Left colon (tissue), 2 donors: Measurements from ENCODE around the gene SPDYE18. TPM values are rescaled to one million over a fixed set of nuclear protein-coding genes. Genes with fewer than 3 reads are reported as not detected.
"Not testable (repeated sequence)": the region's sequence is repeated elsewhere in the genome, so short reads cannot be mapped to it uniquely, and the experiment has no call there.

ENCODE experiments used
- ATAC-seq: fragments of 200-7000 bp; cut with Tn5 transposase; one replicate; pipeline ENCODE4 v1.9.1; 2020; ENCODE audit warnings: mild to moderate bottlenecking, moderate library complexity
- DNase-seq, 2 donors: peaks; one replicate each; pipeline ENCODE4 v3.0.0-alpha.2; 2020
- intact Hi-C, 2 donors: fragments of 100-400 bp; cut with DNase I in 1 of 2; cut with micrococcal nuclease in 1 of 2; formaldehyde crosslinking; loops; one replicate each; pipeline versions ENCODE4 v1.11.2 to v1.14.0; 2022; cut with DNase I, micrococcal nuclease
- long read RNA-seq: library from polyadenylated mRNA; unstranded; transcript quantifications from one replicate; pipeline ENCODE4 v2.0.0, GENCODE V29; 2021
- total RNA-seq, 2 donors: library from RNA; stranded (reverse); fragmentation: NEBNext Ultra II Directional; extraction: Animal tissue kit (Norgen Biotek cat#: 25700); gene quantifications; one replicate each; pipeline ENCODE4 v1.2.1, GENCODE V29; 2021
- donor health status: DM: no; HTN: no; CAD: no.
- donor health status: DM: yes; HTN: yes; CAD: no.

The SPDYE18 gene
- under 1 TPM; 0.42 to 0.46 TPM for total RNA-seq
- long read RNA-seq, partial matches to known transcripts: 0 of 18 reads
- long read RNA-seq, other reads (novel, unspliced or antisense): 18 of 18 reads

DNA sequence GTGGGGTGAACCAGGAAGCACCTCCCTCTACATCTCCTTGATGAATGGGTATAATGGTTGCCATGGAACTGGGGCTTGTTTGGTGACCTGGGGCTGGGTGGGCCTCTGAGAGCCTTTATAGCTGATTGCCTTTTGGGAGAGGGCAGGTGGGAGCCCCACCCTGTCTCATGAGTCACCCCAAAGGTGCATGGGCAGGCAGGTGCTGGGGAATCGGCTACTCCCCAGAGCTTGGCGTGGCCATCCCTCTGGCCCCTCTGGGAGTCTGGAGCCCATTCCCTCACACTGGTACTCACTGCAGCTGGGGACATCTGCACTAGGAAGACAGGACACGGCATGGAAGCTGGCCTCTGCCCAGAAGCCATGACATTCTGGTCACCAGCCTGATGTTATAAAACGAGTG is at the start of gene SPDYE18:
SPDYE18 (minus strand) TSS at position 2 of the 400 bp plus-strand sequence. CDS start 2,046 bp downstream, outside the sequence.
- ATAC-seq: peak; percentile 27

GRCh38 chr7:77108362-77108761 is 46.0 kb upstream of the SPDYE18 start:
- ATAC-seq, DNase-seq, intact Hi-C loops: not testable (repeated sequence)

More for the DNA sequence above, at the start of gene SPDYE18:
- intact Hi-C loops, DNase-seq: not testable (repeated sequence)

DNA sequence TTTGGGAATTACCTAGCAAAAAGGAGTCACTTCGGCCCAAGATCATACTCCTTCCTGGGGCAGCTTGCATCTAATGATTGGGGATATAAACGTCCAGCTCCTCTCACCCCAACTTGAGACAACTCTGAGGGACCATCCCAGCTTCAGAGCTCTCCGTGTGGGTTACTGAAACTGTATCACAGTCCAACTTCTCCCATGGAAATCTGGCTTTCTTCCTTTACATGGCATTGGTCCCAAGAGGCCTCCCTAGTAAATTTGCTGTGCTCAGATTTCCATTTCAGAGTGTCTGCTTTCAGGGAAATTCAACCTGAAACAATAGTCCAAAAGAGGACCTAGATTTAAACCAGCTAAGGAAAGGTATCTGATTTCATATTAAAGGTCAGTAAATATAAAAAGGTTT is 45.3 kb upstream of the SPDYE18 start:
- DNase-seq, ATAC-seq, intact Hi-C loops: not testable (repeated sequence)

DNA sequence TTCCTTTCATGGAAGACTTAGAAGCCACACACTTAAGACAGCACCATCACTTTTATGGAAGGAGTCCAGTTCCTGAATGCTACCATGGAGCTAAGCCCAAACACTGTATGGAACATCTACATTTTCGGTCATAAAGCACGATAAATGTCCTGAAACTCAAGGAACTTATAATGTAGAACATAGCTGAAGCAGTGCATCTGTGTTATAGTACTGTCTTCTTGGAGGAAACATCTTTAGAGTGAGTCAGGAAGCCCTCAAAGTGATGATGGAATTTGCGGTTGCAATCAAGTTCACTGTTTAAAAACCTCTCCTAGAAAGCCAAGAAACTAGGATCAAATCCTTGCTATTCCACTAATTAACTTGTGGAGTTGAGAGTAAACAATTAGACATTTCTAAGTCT is 43.5 kb upstream of the SPDYE18 start:
- ATAC-seq, DNase-seq, intact Hi-C loops: not testable (repeated sequence)

DNA sequence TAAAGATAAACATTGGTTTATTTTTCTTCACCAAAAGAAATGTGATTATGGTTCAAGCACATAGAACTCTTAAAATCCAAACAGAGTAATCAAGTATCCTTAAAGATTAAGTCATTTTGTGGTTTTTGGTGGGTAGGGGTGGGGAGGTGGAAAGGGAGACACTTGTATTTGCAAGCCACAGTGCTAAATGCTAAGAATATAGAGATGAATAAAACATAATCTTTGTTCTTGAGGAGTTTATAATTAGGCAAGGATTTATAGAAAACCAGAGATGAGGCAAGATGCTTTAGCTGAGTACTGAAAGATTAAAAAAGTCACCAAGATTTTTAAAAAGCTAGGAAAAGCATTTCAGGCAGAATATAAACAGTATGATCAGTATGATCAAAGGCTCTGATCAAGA is 40.3 kb upstream of the SPDYE18 start:
- DNase-seq, ATAC-seq, intact Hi-C loops: not testable (repeated sequence)

DNA sequence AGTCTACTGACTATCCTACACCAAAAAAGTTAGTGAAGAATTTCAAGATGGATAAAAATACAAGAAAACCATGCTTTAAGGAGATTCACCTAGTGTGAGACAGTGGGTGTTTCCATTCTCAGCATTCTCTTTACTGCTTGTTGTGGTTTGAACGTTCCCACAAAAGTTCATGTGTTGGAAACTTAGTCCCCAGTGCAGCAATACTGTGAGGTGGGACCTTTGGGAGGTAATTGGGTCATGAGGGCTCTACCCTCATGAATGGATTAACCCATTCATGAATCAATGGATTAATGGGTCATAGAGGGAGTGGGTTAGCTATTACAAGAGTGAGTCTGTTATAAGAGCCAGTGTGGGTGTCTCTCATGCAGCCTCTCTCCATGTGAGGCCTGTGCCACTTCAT is 38.8 kb upstream of the SPDYE18 start:
- DNase-seq, ATAC-seq, intact Hi-C loops: not testable (repeated sequence)

DNA sequence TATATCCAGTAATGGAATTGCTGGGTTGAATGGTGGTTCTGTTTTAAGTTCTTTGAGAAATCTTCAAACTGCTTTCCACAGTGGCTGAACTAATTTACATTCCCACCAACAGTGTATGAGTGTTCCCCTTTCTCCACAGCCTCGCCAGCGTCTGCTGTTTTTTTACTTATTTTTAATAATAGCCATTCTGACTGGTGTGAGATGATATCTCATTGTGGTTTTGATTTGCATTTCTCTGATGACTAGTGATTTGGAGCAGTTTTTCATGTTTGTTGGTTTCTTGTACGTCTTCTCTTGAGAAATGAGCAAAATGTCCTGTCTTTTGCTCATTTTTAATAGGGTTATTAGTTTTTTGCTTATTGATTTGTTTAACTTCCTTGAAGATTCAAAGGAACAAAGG is 38.1 kb upstream of the SPDYE18 start:
- DNase-seq, intact Hi-C loops, ATAC-seq: not testable (repeated sequence)

DNA sequence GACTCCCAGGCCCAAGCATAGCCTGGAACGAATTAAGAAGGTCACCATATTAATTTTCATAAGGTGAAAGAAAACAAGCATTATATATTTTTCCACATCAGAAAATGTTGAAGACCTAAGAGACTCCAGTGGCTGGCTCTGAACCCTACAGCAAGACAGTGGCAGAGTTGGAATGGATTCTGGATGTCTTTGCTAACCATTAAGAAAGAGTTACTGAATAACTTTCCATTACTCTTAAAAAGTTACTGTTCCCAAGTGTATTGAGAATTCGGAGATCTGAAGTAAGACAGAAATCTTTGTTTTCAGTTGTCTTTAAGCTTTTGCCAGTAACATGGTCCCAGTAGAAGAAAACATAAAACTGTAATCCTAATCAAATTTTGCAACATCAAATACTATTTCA is 29.9 kb upstream of the SPDYE18 start:
- DNase-seq, ATAC-seq, intact Hi-C loops: not testable (repeated sequence)

DNA sequence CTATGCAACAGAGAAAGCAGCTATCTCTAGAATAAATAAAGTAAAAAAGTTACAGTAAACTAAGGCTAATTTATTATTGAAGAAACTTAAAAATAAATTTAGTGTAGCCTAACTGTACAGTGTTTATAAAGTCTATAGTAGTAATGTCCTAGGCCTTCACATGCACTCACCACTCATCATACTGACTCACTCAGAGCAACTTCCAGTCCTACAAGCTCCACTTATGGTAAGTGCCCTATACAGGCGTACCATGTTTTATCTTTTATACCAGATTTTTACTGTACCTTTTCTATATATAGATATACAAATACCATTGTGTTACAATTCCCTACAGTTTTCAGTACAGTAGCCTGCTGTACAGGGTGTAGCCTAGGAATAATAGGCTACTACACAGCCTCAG is 19.8 kb upstream of the SPDYE18 start:
- ATAC-seq, DNase-seq, intact Hi-C loops: not testable (repeated sequence)

GRCh38 chr7:77080236-77080635 is 17.9 kb upstream of the SPDYE18 start:
- intact Hi-C loops, DNase-seq: not testable (repeated sequence)
- peak; percentile 68 for ATAC-seq

- DNase-seq, intact Hi-C loops: not testable (repeated sequence)
- ATAC-seq: peak; percentile 54
Measured at GRCh38 chr7:77079624-77080023, 17.3 kb upstream of the SPDYE18 start.

GRCh38 chr7:77079112-77079511 is 16.8 kb upstream of the SPDYE18 start:
- ATAC-seq: peak; percentile 15
- intact Hi-C loops, DNase-seq: not testable (repeated sequence)

GRCh38 chr7:77077060-77077459 is 14.7 kb upstream of the SPDYE18 start:
- intact Hi-C loops, ATAC-seq, DNase-seq: not testable (repeated sequence)

- DNase-seq, intact Hi-C loops, ATAC-seq: not testable (repeated sequence)
Measured at GRCh38 chr7:77074786-77075396, 12.5 kb upstream of the SPDYE18 start.

DNA sequence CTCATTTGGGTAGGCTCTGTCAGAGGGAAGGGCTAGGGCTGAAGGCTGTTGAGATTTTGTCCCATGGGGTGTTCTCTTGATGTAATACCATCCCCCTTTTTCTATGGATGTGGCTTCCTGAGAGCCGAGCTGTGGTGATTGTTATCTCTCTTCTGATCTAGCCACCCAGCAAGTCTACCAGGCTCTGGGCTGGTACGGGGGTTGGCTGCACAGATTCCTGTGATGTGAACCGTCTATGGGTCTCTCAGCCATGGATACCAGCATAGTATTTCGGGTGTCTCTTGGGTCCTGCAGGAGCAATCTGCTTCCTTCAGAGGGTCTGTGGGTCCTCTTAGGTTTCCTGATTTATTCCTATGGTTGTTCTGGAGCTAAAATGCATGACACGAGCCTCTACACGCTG is 8.8 kb upstream of the SPDYE18 start:
- intact Hi-C loops, ATAC-seq, DNase-seq: not testable (repeated sequence)

DNA sequence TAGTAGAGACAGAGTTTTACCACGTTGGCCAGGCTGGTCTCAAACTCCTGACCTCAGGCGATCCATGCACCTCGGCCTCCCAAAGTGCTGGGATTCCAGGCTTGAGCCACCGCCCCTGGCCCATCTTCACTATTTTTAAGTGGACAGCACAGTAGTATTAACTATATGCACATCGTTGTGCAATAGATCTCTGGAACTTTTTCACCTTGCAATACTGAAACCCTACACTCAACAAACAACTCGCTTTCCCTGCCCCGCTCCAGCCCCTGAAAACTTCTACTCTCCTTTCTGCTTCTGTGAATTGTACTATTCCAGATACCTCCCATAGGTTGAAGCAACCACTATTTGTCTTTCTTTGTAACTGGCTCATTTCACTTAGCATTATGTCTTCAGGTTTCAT is 3.5 kb upstream of the SPDYE18 start:
- DNase-seq, ATAC-seq, intact Hi-C loops: not testable (repeated sequence)

DNA sequence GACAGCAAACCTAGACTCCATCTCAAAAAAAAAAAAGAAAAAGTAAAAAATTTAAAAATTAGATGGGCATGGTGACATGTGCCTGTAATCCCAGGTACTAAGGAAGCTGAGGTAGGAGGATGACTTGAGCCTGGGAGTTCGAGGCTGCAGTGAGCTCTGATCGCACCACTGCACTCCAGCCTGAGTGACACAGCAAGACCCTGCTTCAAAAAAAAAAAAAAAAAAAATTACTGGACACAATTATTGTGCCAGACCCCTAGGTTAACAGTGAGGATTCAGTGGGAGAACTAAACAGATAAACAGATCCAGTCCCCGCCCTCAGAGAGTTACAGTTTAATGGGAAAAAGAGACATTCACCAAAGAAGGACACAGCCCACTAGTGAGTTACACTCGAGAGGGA is 1.4 kb upstream of the SPDYE18 start:
- DNase-seq, intact Hi-C loops: not testable (repeated sequence)
- ATAC-seq: peak; percentile 31

- ATAC-seq, intact Hi-C loops: not testable (repeated sequence)
Measured at GRCh38 chr7:77032261-77032660, 30.1 kb downstream of the SPDYE18 start, which contains the start of gene SPDYE17. Gene SPDYE17 (minus strand): TSS chr7:77032361. CDS start chr7:77030570, 1,791 bp downstream.

GRCh38 chr7:77026349-77026748 is 36.0 kb downstream of the SPDYE18 start:
- ATAC-seq, intact Hi-C loops, DNase-seq: not testable (repeated sequence)

More at GRCh38 chr7:77032261-77032660, 30.1 kb downstream of the SPDYE18 start, which contains the start of gene SPDYE17:
- not testable (repeated sequence) for DNase-seq
